NCI-H526 (cell line): ENCODE measurements around the gene CAMK1.

Source experiments
- DNase-seq, 2 experiments: peaks; one replicate each; lab custom pipeline; 2025; lab: John Stamatoyannopoulos, UW

CAMK1 gene

GRCh38 chr3:9769426-9770275 lies at the start of gene CAMK1:
Gene CAMK1, minus strand, starts transcription at chr3:9769947. Its CDS starts 2,198 bp downstream, at chr3:9767749.
- DNase-seq: peak in 1 of 2 experiments; percentile 82

- DNase-seq: no peak
Observed at GRCh38 chr3:9818666-9819335, 49.1 kb upstream of the CAMK1 start.

- no peak for DNase-seq
Observed at GRCh38 chr3:9817436-9817835, 47.7 kb upstream of the CAMK1 start.

- no peak for DNase-seq
Observed at GRCh38 chr3:9815986-9816385, 46.2 kb upstream of the CAMK1 start.

GRCh38 chr3:9812870-9813483 lies 43.2 kb upstream of the CAMK1 start:
- no peak for DNase-seq

GRCh38 chr3:9810846-9811245 lies 41.1 kb upstream of the CAMK1 start:
- DNase-seq: no peak

- peak in 1 of 2 experiments; percentile 18 for DNase-seq
Observed at GRCh38 chr3:9810433-9810770, 40.7 kb upstream of the CAMK1 start.

GRCh38 chr3:9809615-9810432 lies 40.1 kb upstream of the CAMK1 start, which contains the start of gene TTLL3:
Gene TTLL3, plus strand, starts transcription at chr3:9810262. Its CDS starts 400 bp downstream, at chr3:9810662.
- peak; percentile 29 to 73 for DNase-seq

- DNase-seq: no peak
Observed at GRCh38 chr3:9809239-9809614, 39.5 kb upstream of the CAMK1 start.

- DNase-seq: peak in 1 of 2 experiments; percentile 64
Observed at GRCh38 chr3:9808345-9809037, 38.7 kb upstream of the CAMK1 start.

- no peak for DNase-seq
Observed at GRCh38 chr3:9807981-9808344, 38.2 kb upstream of the CAMK1 start.

GRCh38 chr3:9806688-9807589 lies 37.2 kb upstream of the CAMK1 start:
- no peak for DNase-seq

GRCh38 chr3:9806137-9806536 lies 36.4 kb upstream of the CAMK1 start:
- DNase-seq: no peak

- DNase-seq: no peak
Observed at GRCh38 chr3:9804996-9805395, 35.2 kb upstream of the CAMK1 start.

- DNase-seq: no peak
Observed at GRCh38 chr3:9803494-9803893, 33.7 kb upstream of the CAMK1 start.

- no peak for DNase-seq
Observed at GRCh38 chr3:9800529-9800928, 30.8 kb upstream of the CAMK1 start.

GRCh38 chr3:9797196-9797945 lies 27.6 kb upstream of the CAMK1 start:
- no peak for DNase-seq

GRCh38 chr3:9795207-9795606 lies 25.5 kb upstream of the CAMK1 start:
- DNase-seq: no peak

- no peak for DNase-seq
Observed at GRCh38 chr3:9794400-9794799, 24.7 kb upstream of the CAMK1 start.
